ENCODE results near the gene ZNF341.

Gene ZNF341

DNA sequence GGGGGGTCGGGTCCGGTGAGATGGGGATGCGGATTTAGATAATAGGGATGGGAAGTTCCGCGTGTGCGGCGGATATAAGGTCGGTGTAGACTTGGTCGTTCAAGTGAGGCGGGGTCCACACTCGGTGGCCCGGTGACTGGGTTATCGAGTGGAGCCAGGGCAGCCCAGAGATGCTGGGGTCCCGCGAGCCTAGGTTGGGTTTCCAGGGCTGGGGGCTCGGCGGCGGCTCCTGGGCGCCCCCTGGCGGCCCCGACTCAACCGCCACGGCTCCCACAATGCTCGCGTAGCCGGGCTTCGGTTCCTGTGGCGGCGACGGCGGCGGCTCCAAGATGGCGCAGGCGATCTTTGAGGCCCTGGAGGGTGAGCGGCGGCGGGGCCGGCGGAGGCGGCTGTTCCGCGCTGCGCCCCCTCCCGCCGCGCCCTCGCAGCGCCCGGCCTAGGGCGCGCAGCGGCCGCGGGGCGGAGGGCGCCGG lies at the start of gene ZNF341:
TSS of gene ZNF341 (plus strand) at position 304 of the 473 bp plus-strand sequence. CDS start at position 330, 26 bp downstream.
- DNase-seq, result peak; percentile 93
- Mint-ChIP-seq H3K4me3 (peak within 1 kb of the TSS; percentile 84), H3K36me3 (ENCODE audit: low read depth) (peaks cover 12% of the 10 kb centered on the region), H3K27me3 (ENCODE audit: low read depth, poor library complexity) (peaks cover 8% of the 10 kb centered on the region), H3K27ac (peak within 1 kb of the TSS; percentile 44), H3K9me3 (peaks cover 20% of the 10 kb centered on the region), H3K4me1 (peaks cover 26% of the 10 kb centered on the region)
- TF ChIP-seq, protein P1, sequence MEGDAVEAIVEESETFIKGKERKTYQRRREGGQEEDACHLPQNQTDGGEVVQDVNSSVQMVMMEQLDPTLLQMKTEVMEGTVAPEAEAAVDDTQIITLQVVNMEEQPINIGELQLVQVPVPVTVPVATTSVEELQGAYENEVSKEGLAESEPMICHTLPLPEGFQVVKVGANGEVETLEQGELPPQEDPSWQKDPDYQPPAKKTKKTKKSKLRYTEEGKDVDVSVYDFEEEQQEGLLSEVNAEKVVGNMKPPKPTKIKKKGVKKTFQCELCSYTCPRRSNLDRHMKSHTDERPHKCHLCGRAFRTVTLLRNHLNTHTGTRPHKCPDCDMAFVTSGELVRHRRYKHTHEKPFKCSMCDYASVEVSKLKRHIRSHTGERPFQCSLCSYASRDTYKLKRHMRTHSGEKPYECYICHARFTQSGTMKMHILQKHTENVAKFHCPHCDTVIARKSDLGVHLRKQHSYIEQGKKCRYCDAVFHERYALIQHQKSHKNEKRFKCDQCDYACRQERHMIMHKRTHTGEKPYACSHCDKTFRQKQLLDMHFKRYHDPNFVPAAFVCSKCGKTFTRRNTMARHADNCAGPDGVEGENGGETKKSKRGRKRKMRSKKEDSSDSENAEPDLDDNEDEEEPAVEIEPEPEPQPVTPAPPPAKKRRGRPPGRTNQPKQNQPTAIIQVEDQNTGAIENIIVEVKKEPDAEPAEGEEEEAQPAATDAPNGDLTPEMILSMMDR (IDR thresholded peaks at IDR 0.05), result peak; percentile 88

DNA sequence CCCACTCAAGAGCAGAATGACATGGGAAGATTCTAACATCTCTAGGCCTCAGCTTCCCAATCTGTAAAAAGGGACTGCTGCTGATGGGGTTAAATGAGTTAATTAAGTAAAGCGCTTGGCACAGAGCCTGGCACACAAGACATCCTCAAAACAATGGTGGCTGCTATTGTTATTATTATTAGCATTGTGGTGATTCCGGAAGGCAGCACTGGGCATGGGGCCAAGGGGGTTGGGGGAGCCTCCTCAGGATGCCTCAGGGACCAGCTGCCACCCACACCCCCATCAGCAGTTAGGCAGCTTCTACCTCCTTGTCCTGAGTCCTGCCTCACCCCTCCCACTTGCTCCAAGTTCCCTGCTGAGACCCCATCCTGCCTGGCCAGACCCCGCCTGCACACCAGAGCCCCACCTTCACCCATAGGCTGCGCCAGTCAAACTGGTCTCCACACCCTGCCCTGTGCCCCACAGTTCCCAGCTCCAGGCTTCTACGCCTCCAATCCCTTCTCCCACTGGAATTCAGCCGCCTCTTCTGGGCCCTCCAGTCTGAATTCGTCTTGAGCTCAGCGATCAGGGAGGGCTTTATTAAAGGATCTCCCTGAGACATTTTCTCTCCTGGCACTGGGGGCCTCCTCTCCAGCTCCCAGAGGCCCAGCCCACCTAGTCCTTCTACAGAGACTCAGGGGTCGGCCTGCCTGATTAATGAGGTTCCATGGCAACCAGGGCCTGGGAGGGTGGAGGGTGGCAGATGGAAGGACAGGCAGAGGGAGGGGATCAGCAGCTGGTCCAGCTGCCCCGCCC lies 47.1 kb upstream of the ZNF341 start:
- H3K9me3 Mint-ChIP-seq, result no peaks in the 10 kb centered on the region
- peak; percentile 48 for DNase-seq
- H3K4me3 Mint-ChIP-seq, result peak overlapping the region; percentile 79
- H3K4me1 Mint-ChIP-seq, result peaks cover 40% of the 10 kb centered on the region
- H3K36me3 Mint-ChIP-seq (ENCODE audit: low read depth), result no peaks in the 10 kb centered on the region
- H3K27ac Mint-ChIP-seq, result peak overlapping the region; percentile 40
- peaks cover 5% of the 10 kb centered on the region for H3K27me3 Mint-ChIP-seq (ENCODE audit: low read depth, poor library complexity)
- TF ChIP-seq, protein P1 (IDR thresholded peaks at IDR 0.05), result no peak

DNA sequence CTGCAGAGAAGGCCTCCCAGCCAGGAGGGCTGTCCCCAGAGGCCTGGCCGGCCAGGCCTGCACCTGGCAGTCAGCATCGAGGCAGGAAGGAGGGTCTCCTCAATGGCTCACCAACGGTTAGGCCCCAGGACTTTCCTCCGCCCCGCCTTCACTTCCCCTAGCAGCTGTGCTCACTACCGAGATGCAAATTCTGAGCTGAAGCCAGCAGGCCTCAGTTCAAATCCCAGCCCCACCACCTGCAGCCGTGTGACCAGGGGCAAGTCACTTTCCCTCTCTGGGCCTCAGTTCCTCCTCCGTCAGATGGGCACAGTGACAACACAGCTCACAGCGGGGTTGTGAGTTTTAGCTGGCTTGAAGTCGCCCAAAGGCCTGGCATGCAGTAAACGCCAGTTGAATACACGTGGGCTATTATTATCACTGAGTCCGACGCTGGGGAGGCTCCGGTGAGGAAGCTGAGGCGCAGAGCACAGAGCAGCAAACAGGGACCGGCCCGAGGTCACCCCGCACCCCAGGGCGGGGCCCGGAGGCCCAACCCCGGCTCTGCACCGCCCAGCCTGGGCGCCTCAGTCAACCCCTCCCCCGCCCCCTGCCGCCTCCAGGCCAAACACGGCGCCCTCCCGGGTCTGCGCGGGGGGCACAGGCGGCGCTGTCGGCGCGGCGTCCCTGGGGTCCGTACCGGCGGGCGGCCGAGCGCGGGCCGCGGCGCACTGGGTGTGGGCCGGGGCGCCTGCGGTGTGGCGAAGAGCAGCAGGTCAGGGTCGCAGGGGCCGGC lies 46.3 kb upstream of the ZNF341 start:
- DNase-seq, result no peak
- H3K4me1 Mint-ChIP-seq, result peaks cover 44% of the 10 kb centered on the region
- no peaks in the 10 kb centered on the region for H3K36me3 Mint-ChIP-seq (ENCODE audit: low read depth)
- no peak overlapping the region for H3K27ac Mint-ChIP-seq
- H3K9me3 Mint-ChIP-seq, result no peaks in the 10 kb centered on the region
- TF ChIP-seq, protein P1 (IDR thresholded peaks at IDR 0.05), result no peak
- H3K4me3 Mint-ChIP-seq, result peak overlapping the region; percentile 79
- H3K27me3 Mint-ChIP-seq (ENCODE audit: low read depth, poor library complexity), result peaks cover 5% of the 10 kb centered on the region

GRCh38 chr20:33686100-33686983 lies 45.5 kb upstream of the ZNF341 start, which contains the start of gene E2F1:
E2F1 (minus strand) TSS chr20:33686385; CDS start chr20:33686264, 121 bp downstream.
- Mint-ChIP-seq H3K36me3 (ENCODE audit: low read depth) (no peaks in the 10 kb centered on the region), H3K4me1 (peaks cover 44% of the 10 kb centered on the region), H3K27me3 (ENCODE audit: low read depth, poor library complexity) (peaks cover 5% of the 10 kb centered on the region), H3K27ac (no peak within 1 kb of the TSS), H3K9me3 (no peaks in the 10 kb centered on the region), H3K4me3 (peak within 1 kb of the TSS; percentile 80)
- peak; percentile 98 for DNase-seq
- TF ChIP-seq, protein P1 (IDR thresholded peaks at IDR 0.05), result no peak

GRCh38 chr20:33686984-33687366 lies 44.8 kb upstream of the ZNF341 start:
- no peak for DNase-seq
- H3K4me1 Mint-ChIP-seq, result peaks cover 37% of the 10 kb centered on the region
- peak overlapping the region; percentile 80 for H3K4me3 Mint-ChIP-seq
- no peaks in the 10 kb centered on the region for H3K36me3 Mint-ChIP-seq (ENCODE audit: low read depth)
- TF ChIP-seq, protein P1 (IDR thresholded peaks at IDR 0.05), result no peak
- H3K27me3 Mint-ChIP-seq (ENCODE audit: low read depth, poor library complexity), result peaks cover 2% of the 10 kb centered on the region
- H3K27ac Mint-ChIP-seq, result no peak overlapping the region
- H3K9me3 Mint-ChIP-seq, result no peaks in the 10 kb centered on the region

All from nephron progenitor cell (in vitro differentiated cells).